GM18951 (cell line): Measurements from ENCODE around the gene MOCS2.

Experiments used
- POLR2A ChIP-seq: IDR thresholded peaks from 4 replicates; pipeline ENCODE4 v1.6.1; 2011; ENCODE audit warnings: mild to moderate bottlenecking; ENCODE audit not compliant: insufficient read length, insufficient read depth; ENCODE audit errors: extremely low read depth
- in situ Hi-C: fragments of 300-500 bp; cut with MboI; formaldehyde crosslinking; loops from one replicate; pipeline ENCODE4 v1.12.0; 2022; ENCODE audit warnings: low sequenced_read_pairs, mixed read lengths, inconsistent platforms; ENCODE audit not compliant: unreplicated experiment

MOCS2 gene, protein sequence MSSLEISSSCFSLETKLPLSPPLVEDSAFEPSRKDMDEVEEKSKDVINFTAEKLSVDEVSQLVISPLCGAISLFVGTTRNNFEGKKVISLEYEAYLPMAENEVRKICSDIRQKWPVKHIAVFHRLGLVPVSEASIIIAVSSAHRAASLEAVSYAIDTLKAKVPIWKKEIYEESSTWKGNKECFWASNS

DNA sequence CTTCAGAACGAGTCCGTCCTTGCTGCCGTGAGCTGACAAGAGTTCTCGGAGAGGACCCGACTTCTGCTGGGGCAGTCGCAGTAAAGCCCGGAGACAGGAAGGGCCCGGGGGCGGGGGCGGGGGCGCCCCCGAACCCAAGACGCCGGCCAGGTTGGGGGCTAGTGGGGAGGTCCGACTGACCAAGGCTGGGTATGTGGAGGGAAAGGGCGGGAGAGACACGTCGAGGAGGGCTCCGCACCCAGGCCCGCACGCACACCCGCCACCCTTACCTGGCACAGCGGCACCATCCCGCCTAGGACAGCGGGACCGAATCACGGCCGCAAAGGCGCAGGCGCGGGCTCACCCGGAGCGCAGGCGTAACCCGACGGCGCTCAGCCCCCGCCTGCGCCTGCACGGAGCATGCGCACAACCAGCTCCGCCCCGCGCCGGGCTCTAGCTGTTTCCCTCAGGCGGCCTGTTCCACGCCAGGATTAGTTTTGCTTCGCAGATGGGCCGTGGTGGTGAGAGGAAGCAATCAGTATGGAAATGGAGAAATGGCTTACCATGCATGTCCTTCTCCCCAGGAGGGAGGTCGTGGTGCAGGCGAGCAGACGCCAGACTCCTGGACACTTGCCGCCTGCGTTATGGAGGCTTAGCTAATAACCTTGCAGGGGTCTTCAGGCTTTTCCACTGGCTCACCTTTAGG is at the start of gene MOCS2:
MOCS2 (minus strand) TSS at position 315 of the 685 bp plus-strand sequence. CDS start 2,583 bp downstream, outside the sequence.
- peak; percentile 96 for TF ChIP-seq POLR2A
- in situ Hi-C loops: no loop called here

DNA sequence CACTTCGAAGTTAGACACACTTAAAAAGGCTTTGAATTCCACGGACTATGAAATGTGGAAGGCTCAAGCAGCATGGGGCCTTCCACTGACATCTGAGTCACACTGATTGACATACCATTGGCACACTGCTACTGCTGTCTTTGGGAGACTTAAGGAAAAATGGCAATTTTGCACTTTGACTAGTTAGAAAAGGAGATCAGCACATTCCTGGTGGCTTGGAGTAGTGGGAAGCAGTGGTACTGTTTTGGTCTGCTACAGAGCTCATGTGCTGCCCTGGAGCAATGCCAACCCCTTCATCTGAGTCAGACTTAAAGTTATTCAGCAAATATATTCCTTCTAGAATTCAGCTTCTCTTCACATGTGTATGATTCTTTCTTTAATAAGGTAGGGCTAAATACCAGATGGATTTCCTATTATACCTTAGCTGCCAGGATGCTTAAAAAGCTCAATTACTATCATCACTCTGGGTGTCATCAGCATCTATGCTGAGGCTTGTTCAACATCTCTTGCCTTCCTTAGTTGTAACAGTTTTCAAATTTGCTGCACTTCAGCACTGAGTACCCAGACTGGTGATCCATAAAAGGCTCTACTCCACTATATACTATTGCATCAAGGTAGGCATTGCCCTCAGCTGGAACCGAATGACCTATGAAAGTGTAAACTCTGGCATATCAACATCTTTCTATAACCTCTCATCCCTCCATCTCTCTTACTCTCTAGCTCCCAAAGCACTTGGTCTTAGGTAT is 42.3 kb upstream of the MOCS2 start:
- in situ Hi-C loops: loop anchor here (25.0 kb wide), 1 partner anchor 1060 kb away; no protein-coding TSS in a partner anchor

DNA sequence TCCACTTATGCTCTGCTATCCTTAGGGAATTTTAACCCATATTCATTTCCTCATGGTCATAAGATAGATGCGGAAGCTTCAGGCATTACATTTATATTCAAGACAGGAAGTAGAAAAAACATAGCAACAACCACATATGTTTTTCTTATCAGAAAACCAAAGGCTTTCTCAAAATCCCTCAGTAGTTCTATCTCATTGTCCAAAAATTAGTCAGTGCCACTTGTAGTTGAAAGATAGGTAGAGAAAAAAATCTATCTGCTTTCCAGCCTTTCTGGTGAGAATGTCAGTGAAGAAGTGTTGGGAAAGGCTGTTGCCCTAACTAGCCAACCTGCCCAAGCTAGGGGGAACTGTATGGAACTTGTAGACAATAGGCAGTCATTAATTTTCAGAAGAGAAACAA is 23.5 kb upstream of the MOCS2 start:
- no peak for TF ChIP-seq POLR2A

More for the DNA sequence above, 42.3 kb upstream of the MOCS2 start:
- no peak for TF ChIP-seq POLR2A

DNA sequence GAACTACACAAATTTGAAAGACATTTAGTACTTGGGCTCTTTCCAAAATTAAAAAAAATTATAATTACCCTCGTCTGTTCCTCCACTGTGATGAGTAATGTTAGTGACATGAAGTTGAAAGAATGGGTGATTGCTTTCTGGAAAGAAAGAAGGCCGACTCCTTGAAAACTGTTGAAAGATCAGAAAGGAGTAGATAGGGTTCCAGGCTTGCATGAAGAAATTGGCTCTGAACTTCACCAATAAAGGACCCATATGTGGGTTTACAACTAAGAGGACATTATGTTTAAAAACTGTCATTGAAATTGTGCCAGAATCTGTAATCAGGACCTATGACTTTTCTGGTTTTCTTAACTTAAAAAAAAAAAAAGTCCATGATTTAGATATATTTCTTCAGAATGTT is 20.7 kb upstream of the MOCS2 start:
- TF ChIP-seq POLR2A: no peak
- in situ Hi-C loops: no loop called here

More for the DNA sequence above, 23.5 kb upstream of the MOCS2 start:
- in situ Hi-C loops: no loop called here

DNA sequence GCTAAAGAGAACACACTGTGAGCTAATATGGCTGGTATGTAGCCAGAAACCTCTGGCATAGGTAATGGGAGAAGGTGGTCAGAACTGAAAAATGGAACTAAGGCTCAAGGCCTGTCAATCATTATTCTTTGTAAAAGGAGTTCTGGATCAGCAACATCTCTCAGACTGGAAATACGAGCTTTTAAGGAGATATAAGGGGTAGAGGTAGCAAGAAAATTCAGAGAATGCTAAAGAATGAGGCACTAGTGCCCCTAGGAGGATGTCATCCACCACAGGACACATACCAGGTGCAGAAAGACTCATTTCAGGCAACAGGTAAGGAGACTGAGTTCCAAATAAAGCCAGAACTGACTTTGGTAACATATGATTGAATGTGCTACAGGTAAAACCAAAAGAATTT is 18.9 kb upstream of the MOCS2 start:
- TF ChIP-seq POLR2A: no peak
- in situ Hi-C loops: no loop called here

DNA sequence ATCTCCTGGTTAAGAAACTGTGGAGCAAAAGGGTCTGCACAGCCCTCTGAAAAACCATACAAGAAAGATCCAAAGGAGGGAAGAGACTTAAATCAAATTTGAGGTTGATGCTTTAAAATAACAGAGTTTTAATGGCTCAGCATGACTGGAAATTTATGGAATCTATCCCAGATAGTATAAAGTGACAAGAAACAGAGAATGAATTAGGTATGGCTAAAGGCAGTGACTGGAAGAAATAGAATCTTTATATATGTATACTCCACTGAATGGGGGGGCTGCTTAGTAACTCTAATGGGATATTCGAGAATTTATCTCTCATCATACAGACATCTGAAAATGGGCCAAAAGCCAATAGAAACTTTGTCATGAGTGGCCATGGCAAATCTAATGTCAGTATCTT is 17.6 kb upstream of the MOCS2 start:
- in situ Hi-C loops: no loop called here
- no peak for TF ChIP-seq POLR2A

DNA sequence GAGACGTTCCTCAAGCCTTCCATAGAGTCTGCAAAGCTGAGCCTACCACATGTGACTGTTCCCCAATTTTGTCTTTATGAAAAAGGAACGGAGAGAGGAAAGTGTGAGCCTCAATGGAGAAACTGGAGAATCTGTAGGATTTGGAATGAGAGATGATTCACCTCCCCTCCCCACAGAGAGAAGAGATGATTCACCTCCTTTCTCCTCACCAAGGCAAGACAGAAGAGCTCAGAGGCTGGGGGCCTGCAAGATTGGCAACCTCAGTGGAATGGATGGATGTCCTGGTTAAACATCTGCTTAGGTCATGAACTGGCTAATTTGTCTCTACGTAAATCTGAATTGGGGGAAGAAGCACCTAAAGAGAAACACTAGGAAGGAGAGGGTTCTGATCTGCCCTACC is 17.0 kb upstream of the MOCS2 start:
- in situ Hi-C loops: no loop called here

DNA sequence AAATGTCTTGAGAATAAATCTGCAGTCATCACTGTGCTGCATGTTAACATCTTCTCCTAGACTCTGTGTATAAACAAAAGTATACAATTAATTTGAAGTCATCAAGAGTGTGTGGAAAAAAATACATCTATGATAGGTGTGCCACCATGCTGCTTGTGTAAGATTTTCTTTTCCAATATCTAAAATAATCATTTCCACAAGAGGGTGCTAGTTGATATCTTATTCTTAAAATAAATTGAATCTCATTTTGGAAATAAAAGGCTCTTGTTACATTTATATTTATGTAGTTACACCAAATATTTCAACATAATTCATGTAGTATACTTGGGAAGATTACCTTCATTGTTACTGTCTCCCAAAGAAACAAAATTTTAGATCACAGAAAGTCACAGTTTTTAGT is 14.1 kb upstream of the MOCS2 start:
- in situ Hi-C loops: no loop called here
- TF ChIP-seq POLR2A: no peak

More for the DNA sequence above, 17.0 kb upstream of the MOCS2 start:
- TF ChIP-seq POLR2A: no peak

DNA sequence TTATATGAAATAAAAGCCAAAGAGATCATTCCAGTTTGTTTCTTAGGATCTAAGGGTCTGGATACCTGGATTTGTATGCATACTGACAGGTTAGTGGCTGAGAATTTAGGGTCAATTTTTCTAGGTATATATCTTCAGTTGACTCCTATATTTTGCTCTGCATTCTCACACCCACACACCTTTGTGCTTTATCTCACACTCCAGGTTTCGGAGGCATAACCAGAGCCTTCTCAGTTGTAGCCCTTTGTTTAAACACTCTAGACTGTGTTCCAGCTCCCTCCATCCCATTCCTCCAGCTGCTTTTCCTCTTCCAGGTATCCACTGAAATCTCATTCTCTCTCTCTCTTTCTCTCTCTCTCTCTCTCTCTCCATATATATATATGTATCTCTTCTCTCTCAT is 10.6 kb upstream of the MOCS2 start:
- in situ Hi-C loops: no loop called here
- no peak for TF ChIP-seq POLR2A

DNA sequence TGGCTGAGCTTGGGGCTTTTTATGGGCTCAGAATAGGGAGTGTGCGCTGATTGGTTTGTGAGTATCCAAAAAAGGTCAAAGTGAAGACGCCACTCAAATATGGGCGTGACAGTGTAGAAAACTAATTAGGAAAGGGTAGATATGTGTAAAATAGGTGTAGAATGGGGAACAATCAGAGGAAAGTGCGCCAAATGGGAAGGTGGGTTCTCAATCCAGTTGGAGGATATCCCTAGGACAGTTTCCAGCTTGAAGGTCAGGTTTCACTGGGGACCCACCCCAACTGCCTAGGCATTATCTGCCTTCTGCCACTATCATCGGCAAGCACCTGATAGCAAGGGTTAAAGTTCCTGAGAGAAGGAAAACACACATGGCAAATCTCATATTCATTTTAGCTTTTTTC is 9.3 kb upstream of the MOCS2 start:
- in situ Hi-C loops: no loop called here

DNA sequence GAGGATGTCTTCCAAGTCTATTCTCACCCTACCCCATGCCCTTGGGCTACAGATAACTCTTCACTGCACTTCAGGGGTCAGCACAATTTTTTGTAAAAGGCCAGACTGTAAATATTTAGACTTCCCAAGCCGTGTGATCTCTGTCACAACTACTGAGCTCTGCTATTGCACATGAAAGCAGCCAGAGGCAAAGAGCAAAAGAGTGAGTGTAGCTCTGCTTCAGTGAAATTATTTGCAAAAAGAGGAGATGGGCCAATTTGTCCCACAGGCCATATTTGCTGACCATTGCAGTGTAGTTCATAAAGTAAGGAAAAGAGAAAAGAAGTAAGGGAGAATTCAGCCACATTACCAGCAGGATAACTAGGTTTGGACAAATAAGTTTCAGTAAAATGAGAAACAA is 7.0 kb upstream of the MOCS2 start:
- no peak for TF ChIP-seq POLR2A
- in situ Hi-C loops: no loop called here

More for the DNA sequence above, 9.3 kb upstream of the MOCS2 start:
- TF ChIP-seq POLR2A: no peak

DNA sequence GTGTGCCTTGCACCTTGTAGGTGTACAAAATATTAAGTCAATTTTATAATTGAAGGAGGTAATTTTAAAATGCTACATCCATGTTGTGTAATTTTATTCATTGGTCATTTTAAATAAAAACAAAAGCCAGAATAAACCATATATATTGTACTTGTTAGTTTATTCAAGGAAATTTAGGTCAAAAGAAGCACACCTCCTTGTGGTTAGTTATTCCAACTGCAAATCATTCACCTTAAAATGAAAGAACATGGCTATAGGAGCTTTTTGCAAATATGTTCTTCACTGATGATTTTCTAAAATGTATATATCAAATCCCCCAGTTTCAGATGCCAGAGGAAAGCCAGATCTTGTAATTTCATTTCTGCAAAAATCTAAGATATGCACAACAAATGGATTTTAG is 5.4 kb upstream of the MOCS2 start:
- in situ Hi-C loops: no loop called here
- no peak for TF ChIP-seq POLR2A

DNA sequence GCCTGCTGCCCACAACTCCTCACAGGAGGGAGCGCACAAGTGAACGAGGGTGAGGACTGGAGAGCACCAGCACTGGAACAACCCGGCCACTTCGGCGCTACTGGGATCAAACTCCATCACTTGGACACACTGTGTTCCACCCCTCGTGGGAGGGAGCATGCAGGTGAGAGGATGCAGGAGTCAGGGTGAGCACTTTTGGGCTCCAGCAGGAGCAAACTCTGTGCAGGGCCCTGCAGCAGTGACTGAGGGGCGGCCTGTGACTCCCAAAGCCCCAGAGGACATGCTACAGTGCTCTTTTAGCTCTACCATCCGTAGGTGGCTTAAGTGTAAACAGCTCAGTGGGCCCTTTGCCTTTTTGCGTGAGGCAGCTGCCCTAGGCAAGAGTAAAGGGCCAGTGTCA is 4.4 kb upstream of the MOCS2 start:
- in situ Hi-C loops: no loop called here
- TF ChIP-seq POLR2A: no peak
